Panc1 (cell line): Measurements from ENCODE around the gene SREBF2. TPM values are rescaled to one million over a fixed set of nuclear protein-coding genes. Genes with fewer than 3 reads are reported as not detected.

Experiments used
- ATAC-seq: fragments of 200-7000 bp; cut with Tn5 transposase; 2 replicates; pipeline ENCODE4 v1.9.1; 2020; ENCODE audit warnings: mild to moderate bottlenecking, moderate library complexity
- BruUV-seq: library from RNA; stranded (reverse); fragments of 400-500 nt; replicated peaks from 2 replicates; lab custom pipeline; 2021; lab: Mats Ljungman, UMichigan
- CTCF ChIA-PET: fragments of 300-600 bp; sonication (Branson Sonifier 250); formaldehyde crosslinking; loops from one replicate; lab custom pipeline; 2022; ENCODE audit warnings: antibody characterized with exemption; lab: Charles Lee
- POLR2A ChIA-PET: fragments of 300-600 bp; sonication (Branson Sonifier 250); formaldehyde crosslinking; loops from one replicate; lab custom pipeline; 2022; ENCODE audit warnings: antibody characterized with exemption; lab: Charles Lee
- DNase-seq: peaks from one replicate; pipeline ENCODE4 v3.0.0-alpha.2; 2010; ENCODE audit warnings: low read depth, low spot score
- H3K27ac ChIP-seq: 2 replicates; pipeline ENCODE4 v1.5.1; 2011; ENCODE audit warnings: mild to moderate bottlenecking, low read length, inconsistent platforms
- H3K27me3 ChIP-seq: fragments of 200-500 bp; sonication (Bioruptor generic); 2 replicates; pipeline ENCODE4 v1.6.0; 2014; ENCODE audit warnings: low read length, inconsistent platforms; ENCODE audit not compliant: control insufficient read depth, insufficient read depth
- H3K36me3 ChIP-seq: fragments of 200-500 bp; sonication (Bioruptor generic); 2 replicates; pipeline ENCODE4 v1.5.1; 2014; ENCODE audit warnings: inconsistent platforms, mild to moderate bottlenecking, low read length, moderate library complexity; ENCODE audit not compliant: control insufficient read depth, insufficient read depth
- H3K4me1 ChIP-seq: 2 replicates; pipeline ENCODE4 v1.5.1; 2011; ENCODE audit warnings: inconsistent platforms, mild to moderate bottlenecking, low read length, moderate library complexity; ENCODE audit not compliant: control insufficient read depth, insufficient read depth
- H3K4me3 ChIP-seq, 2 experiments: 2 replicates each; pipeline ENCODE4 v1.5.1; 2011 to 2012; ENCODE audit warnings: low read depth in 2 of 2, low read length in 2 of 2, mild to moderate bottlenecking in 2 of 2, inconsistent platforms in 1 of 2, moderate library complexity in 1 of 2
- H3K9me3 ChIP-seq: fragments of 200-500 bp; sonication (Bioruptor generic); 2 replicates; pipeline ENCODE4 v1.5.1; 2014; ENCODE audit warnings: low read depth, mild to moderate bottlenecking, inconsistent platforms, low read length, moderate library complexity; ENCODE audit not compliant: control insufficient read depth, insufficient read depth
- CTCF ChIP-seq: fragments of 450-650 bp; IDR thresholded peaks from 2 replicates; pipeline ENCODE4 v1.5.1; 2017; ENCODE audit warnings: mild to moderate bottlenecking
- POLR2AphosphoS5 ChIP-seq: IDR thresholded peaks from 2 replicates; pipeline ENCODE4 v1.6.1; 2012; ENCODE audit warnings: mild to moderate bottlenecking, low read depth, low read length, moderate library complexity
- REST ChIP-seq, 2 experiments: IDR thresholded peaks; 2 replicates each; pipeline ENCODE4 v1.6.1; 2011 to 2012; ENCODE audit warnings: low read depth in 2 of 2, control low read depth in 1 of 2, low read length in 1 of 2, mild to moderate bottlenecking in 1 of 2, moderate library complexity in 1 of 2; ENCODE audit not compliant: insufficient read depth in 1 of 2
- SIN3A ChIP-seq: IDR thresholded peaks from 2 replicates; pipeline ENCODE4 v1.6.1; 2012; ENCODE audit warnings: low read depth, mild to moderate bottlenecking, low read length, moderate library complexity, borderline replicate concordance; ENCODE audit not compliant: insufficient read depth
- TCF7L2 ChIP-seq: IDR thresholded peaks from 2 replicates; pipeline ENCODE4 v1.6.1; 2011; ENCODE audit warnings: mild to moderate bottlenecking, low read depth, low read length, inconsistent platforms
- in situ Hi-C: cut with HindIII; loops from 2 replicates; pipeline ENCODE4 v1.10.0; 2016; ENCODE audit warnings: low sequenced_read_pairs, low pct_unique_long_range_greater_than_20kb
- intact Hi-C: fragments of 100-400 bp; cut with micrococcal nuclease; formaldehyde crosslinking; loops from one replicate; pipeline ENCODE4 v1.10.0; 2022; ENCODE audit not compliant: unreplicated experiment
- total RNA-seq: library from RNA; stranded (reverse); gene quantifications from one replicate; pipeline ENCODE4 v1.2.1, GENCODE V29; 2021; ENCODE audit not compliant: unreplicated experiment

SREBF2 gene
- total RNA-seq, 1 experiment from 2014 or later: 73.0 TPM

- ChIA-PET POLR2A (interaction anchor here (0.5 to 0.6 kb wide), 2 partner anchors 141 to 192 kb away, joined by 4 to 5 read pairs; no protein-coding TSS in a partner anchor), CTCF (interaction anchor here (0.6 kb wide), 1 partner anchor 62 kb away, joined by 3 read pairs; no protein-coding TSS in a partner anchor)
- ATAC-seq: no peak
- Histone ChIP-seq H3K36me3 (no peaks in the 10 kb centered on the region), H3K27me3 (no peaks in the 10 kb centered on the region), H3K4me1 (no peaks in the 10 kb centered on the region; the same call in 1 of the 2 replicates), H3K9me3 (no peaks in the 10 kb centered on the region), H3K4me3 (no peak overlapping the region), H3K27ac (no peak overlapping the region)
- BruUV-seq: no TSS peak
- intact Hi-C loops: no loop called here
- DNase-seq: no peak
- no peak for TF ChIP-seq SIN3A
- TF ChIP-seq POLR2AphosphoS5: no peak
- no peak for TF ChIP-seq CTCF
- in situ Hi-C loops: no loop called here
Observed at GRCh38 chr22:41862530-41863266, 29.8 kb downstream of the SREBF2 start.

GRCh38 chr22:41863472-41863871 is 30.6 kb downstream of the SREBF2 start:
- Histone ChIP-seq H3K9me3 (no peaks in the 10 kb centered on the region), H3K36me3 (no peaks in the 10 kb centered on the region), H3K27ac (no peak overlapping the region), H3K4me1 (no peaks in the 10 kb centered on the region; the same call in 1 of the 2 replicates), H3K27me3 (no peaks in the 10 kb centered on the region), H3K4me3 (no peak overlapping the region)
- ChIA-PET POLR2A (no interaction called here), CTCF (no interaction called here)
- ATAC-seq (no peak), DNase-seq (no peak)
- BruUV-seq: no TSS peak
- in situ Hi-C loops: no loop called here
- intact Hi-C loops: no loop called here
- TF ChIP-seq POLR2AphosphoS5: no peak
- TF ChIP-seq TCF7L2: no peak
- TF ChIP-seq CTCF: no peak
- TF ChIP-seq SIN3A: no peak
- no peak for TF ChIP-seq REST (IDR thresholded peaks at IDR 0.05; ENCODE audit: insufficient read depth in 1 of 2, low read depth in 2 of 2, low read length in 1 of 2)
